Left ventricle myocardium inferior (tissue), 1 donor: Measurements from ENCODE around the gene LRRC3C. TPM values are rescaled to one million over a fixed set of nuclear protein-coding genes. Genes with fewer than 3 reads are reported as not detected.

Source experiments
- DNase-seq: peaks from one replicate; pipeline ENCODE4 v3.0.0-alpha.2; 2020
- H3K27ac ChIP-seq: fragments of 200-600 bp; replicated peaks from 2 replicates; pipeline ENCODE4 v1.8.0; 2021
- H3K27me3 ChIP-seq: fragments of 200-600 bp; 2 replicates; pipeline ENCODE4 v1.8.0; 2021; ENCODE audit warnings: low read depth
- H3K36me3 ChIP-seq: fragments of 200-600 bp; 2 replicates; pipeline ENCODE4 v1.8.0; 2021
- H3K4me1 ChIP-seq: fragments of 200-600 bp; 2 replicates; pipeline ENCODE4 v1.8.0; 2021
- H3K4me3 ChIP-seq: fragments of 200-600 bp; 2 replicates; pipeline ENCODE4 v1.8.0; 2021; ENCODE audit warnings: mild to moderate bottlenecking, moderate library complexity
- H3K9me3 ChIP-seq: fragments of 200-600 bp; replicated peaks from 2 replicates; pipeline ENCODE4 v1.8.0; 2021
- intact Hi-C: fragments of 100-400 bp; cut with micrococcal nuclease; formaldehyde crosslinking; loops from one replicate; pipeline ENCODE4 v1.11.0; 2022
- total RNA-seq: library from RNA; stranded (reverse); fragmentation: NEBNext Ultra II Directional; extraction: Animal tissue kit (Norgen Biotek cat#: 25700); gene quantifications from one replicate; pipeline ENCODE4 v1.2.1, GENCODE V29; 2021
- TF ChIP-seq, protein P1 (sequence below): fragments of 200-600 bp; IDR thresholded peaks from 2 replicates; pipeline ENCODE4 v1.8.0; 2021; ENCODE audit warnings: antibody characterized with exemption, mild to moderate bottlenecking, borderline replicate concordance
- donor health status: DM: no; HTN: yes; CAD: no; lungs with severe emphysema.

LRRC3C gene
- total RNA-seq, 1 donor from 2014 or later = not detected

DNA sequence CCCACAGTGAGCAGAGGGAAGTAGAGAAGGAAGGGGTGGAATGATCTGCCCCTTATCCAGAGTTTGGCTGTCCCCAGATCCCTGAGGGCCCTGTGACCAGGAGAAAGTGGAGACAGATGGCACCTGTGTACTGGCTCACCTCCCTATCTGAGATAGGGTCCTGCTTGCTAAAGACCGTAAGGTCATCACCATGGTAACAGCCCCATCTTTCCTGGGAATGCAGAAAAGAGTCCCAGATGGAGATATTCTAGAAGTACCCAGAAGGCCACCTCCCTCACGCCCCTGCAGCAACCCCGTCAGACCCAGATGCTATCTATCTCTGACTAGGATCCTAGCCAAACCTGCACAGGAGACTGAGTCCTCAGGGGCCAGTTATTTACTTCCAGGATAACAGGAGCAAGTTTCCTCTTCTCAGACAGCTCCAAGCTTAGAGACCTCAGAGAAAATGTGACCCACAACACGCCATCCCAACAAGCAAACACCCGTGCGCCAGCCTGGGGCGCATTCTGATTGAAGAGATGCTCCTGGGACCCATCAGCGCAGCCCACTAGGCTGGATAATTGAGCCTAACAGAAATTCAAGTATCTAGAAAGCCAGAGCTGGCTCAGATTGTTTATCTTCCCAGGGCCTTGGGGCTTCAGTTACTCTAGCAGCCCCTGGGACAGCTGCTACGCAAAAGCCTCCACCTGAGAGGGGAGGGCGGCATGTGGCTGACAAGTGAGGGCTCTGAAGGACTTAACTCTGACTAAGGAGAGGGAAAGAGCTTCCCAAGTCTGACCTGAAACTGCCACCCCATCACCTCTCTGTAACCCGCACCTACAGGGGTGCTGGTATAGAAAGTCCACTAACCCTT, 2.0 kb upstream of the LRRC3C start:
- H3K27me3 ChIP-seq = no peaks in the 10 kb centered on the region
- no peak overlapping the region for H3K27ac ChIP-seq
- TF ChIP-seq, protein P1, sequence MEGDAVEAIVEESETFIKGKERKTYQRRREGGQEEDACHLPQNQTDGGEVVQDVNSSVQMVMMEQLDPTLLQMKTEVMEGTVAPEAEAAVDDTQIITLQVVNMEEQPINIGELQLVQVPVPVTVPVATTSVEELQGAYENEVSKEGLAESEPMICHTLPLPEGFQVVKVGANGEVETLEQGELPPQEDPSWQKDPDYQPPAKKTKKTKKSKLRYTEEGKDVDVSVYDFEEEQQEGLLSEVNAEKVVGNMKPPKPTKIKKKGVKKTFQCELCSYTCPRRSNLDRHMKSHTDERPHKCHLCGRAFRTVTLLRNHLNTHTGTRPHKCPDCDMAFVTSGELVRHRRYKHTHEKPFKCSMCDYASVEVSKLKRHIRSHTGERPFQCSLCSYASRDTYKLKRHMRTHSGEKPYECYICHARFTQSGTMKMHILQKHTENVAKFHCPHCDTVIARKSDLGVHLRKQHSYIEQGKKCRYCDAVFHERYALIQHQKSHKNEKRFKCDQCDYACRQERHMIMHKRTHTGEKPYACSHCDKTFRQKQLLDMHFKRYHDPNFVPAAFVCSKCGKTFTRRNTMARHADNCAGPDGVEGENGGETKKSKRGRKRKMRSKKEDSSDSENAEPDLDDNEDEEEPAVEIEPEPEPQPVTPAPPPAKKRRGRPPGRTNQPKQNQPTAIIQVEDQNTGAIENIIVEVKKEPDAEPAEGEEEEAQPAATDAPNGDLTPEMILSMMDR = no peak
- H3K36me3 ChIP-seq = peaks cover 36% of the 10 kb centered on the region
- peaks cover 81% of the 10 kb centered on the region for H3K4me1 ChIP-seq
- intact Hi-C loops = no loop called here
- H3K4me3 ChIP-seq = peak overlapping the region; percentile 87
- H3K9me3 ChIP-seq = no peaks in the 10 kb centered on the region
- DNase-seq = no peak

DNA sequence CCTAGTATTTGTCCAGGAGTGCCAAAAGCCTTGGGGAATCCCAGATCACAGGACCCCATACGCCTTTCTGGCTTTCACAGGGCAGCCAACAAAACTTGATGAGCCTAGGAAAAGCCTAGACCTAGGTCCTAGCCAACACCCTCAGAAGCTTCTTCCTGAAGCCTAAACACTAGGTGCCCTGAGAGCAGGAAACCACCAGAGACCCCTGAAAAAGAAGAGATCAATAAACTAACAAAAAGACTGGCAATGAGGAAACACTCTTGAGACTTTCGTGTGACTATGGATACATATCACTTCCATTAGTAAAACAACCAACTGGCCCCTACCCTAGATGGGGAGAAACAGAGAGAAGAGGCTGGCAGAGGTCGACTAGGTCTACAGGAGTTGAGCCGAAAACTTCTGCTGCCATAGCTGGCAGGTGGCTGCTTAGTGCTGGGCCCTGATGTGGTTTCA, 1.4 kb upstream of the LRRC3C start:
- intact Hi-C loops = no loop called here
- DNase-seq = no peak
- TF ChIP-seq, protein P1 = no peak
- H3K4me3 ChIP-seq = peak overlapping the region; percentile 87
- no peaks in the 10 kb centered on the region for H3K9me3 ChIP-seq
- peaks cover 87% of the 10 kb centered on the region for H3K4me1 ChIP-seq
- H3K36me3 ChIP-seq = peaks cover 29% of the 10 kb centered on the region
- H3K27ac ChIP-seq = peak overlapping the region; percentile 92
- H3K27me3 ChIP-seq = no peaks in the 10 kb centered on the region

DNA sequence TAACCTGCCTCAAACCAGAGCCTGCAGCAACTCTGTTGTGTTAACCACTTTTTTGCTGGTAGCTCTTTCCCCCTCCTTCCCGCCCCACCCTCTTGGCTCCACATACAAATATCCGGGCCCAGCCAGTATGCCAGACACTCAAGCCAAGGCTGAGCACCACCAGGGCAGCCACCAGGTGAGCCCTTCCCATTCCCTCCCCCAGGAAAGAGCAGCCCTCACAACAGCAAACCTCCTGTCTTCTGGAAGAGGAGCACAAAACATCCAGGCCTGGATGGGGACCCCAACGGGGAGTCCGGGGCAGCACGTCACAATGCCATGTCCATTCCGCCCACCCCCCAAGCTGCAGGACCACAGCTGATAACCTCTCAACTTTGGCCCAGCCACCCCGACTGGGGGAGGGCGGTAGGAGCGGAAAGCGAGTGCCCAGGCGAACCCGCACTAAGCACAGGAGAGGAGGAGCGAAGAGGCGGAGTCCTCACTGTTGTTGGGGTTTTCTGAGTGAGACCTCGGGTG, 888 bp upstream of the LRRC3C start:
- intact Hi-C loops = no loop called here
- H3K4me1 ChIP-seq = peaks cover 89% of the 10 kb centered on the region
- peak overlapping the region; percentile 92 for H3K27ac ChIP-seq
- no peaks in the 10 kb centered on the region for H3K27me3 ChIP-seq
- no peaks in the 10 kb centered on the region for H3K9me3 ChIP-seq
- H3K36me3 ChIP-seq = peaks cover 24% of the 10 kb centered on the region
- TF ChIP-seq, protein P1 = no peak
- peak overlapping the region; percentile 87 for H3K4me3 ChIP-seq
- peak; percentile 33 for DNase-seq

DNA sequence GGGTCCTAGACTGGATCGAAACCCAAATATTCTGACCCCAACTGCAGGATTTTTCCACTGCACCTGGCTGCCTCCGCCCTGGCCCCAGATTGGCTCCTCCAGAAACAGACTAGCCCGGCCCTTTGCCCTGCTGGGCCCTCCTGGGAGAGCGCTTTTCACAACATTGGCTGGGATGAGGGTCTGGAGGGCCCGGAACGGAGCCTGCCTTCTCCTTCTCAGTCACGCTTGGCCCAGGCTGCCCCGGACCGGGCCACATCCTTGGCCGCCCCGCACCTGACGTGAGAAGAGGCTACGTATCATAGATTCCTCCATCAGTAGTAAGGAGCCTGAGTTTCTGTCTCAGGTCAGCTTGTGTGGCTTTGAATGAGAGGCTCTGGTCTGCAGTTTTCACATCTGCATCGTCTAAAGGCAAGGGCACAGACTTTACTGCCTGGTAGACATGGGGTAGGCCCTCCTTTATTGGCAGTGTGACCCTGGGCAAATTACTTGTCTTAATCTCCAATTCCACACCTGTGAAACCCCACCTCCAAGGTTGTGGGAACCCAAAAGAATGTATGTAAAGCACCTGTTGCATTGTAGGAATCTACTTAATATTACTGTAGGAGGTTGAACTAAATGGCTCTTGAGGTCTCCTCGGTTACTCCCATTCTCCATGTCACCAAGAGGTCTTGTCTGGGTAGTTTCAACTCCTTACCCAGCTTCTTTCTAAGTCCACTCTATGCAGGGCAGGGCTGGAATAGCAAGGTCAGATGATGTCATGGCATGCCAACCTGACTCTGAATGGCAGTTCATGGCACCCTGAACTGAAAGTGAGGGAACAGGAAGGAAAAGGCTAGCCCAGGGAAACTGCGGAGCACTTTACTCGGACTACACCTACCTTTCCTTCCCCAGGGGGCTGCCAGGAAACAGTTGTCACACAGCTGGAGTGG, 661 bp downstream of the LRRC3C start:
- no peaks in the 10 kb centered on the region for H3K27me3 ChIP-seq
- TF ChIP-seq, protein P1 = no peak
- peak overlapping the region; percentile 92 for H3K27ac ChIP-seq
- peaks cover 9% of the 10 kb centered on the region for H3K36me3 ChIP-seq
- H3K4me3 ChIP-seq = peak overlapping the region; percentile 87
- peak; percentile 51 for DNase-seq
- intact Hi-C loops = no loop called here
- H3K4me1 ChIP-seq = peaks cover 79% of the 10 kb centered on the region
- H3K9me3 ChIP-seq = no peaks in the 10 kb centered on the region
